GM12878 (cell line): ENCODE data around the gene WWOX. TPM values are rescaled to one million over a fixed set of nuclear protein-coding genes. Genes with fewer than 3 reads are reported as not detected.

Experiments
- BCL11A ChIP-seq: IDR thresholded peaks from 2 replicates; pipeline ENCODE4 v1.6.1; 2011; ENCODE audit warnings: low read depth, low read length
- CEBPB ChIP-seq, 2 experiments: fragments of 150-350 bp in 1 of 2; IDR thresholded peaks; 2 replicates each; pipeline ENCODE4 v1.6.1; 2012 to 2014; ENCODE audit warnings: low read depth in 2 of 2, low read length in 2 of 2, borderline replicate concordance in 1 of 2, inconsistent platforms in 1 of 2
- CHD1 ChIP-seq: IDR thresholded peaks from 2 replicates; pipeline ENCODE4 v1.6.1; 2012; ENCODE audit warnings: low read depth, low read length, improper control_type of control experiment
- CTCF ChIP-seq, 3 experiments: IDR thresholded peaks in 2 of 3; conservative IDR thresholded peaks in 1 of 3; 2 replicates each; pipeline ENCODE4 v1.5.1; 2011; ENCODE audit warnings: low read depth in 3 of 3, low read length in 3 of 3, mild to moderate bottlenecking in 3 of 3, control low read depth in 2 of 3, moderate library complexity in 2 of 3, inconsistent platforms in 1 of 3, mixed read lengths in 1 of 3; ENCODE audit not compliant: control insufficient read depth in 2 of 3, insufficient read depth in 1 of 3; ENCODE audit errors: extremely low read depth in 1 of 3
- ELK1 ChIP-seq: IDR thresholded peaks from 2 replicates; pipeline ENCODE4 v1.6.1; 2012; ENCODE audit warnings: low read depth, low read length, improper control_type of control experiment
- ESRRA ChIP-seq: IDR thresholded peaks from 2 replicates; pipeline ENCODE4 v1.6.1; 2012; ENCODE audit warnings: mild to moderate bottlenecking, low read length, improper control_type of control experiment
- FOXM1 ChIP-seq: IDR thresholded peaks from 2 replicates; pipeline ENCODE4 v1.6.1; 2012; ENCODE audit warnings: low read depth, mild to moderate bottlenecking, inconsistent platforms, low read length, moderate library complexity
- GATAD2B ChIP-seq: fragments of 450-650 bp; conservative IDR thresholded peaks from 2 replicates; pipeline ENCODE4 v1.6.1; 2017; ENCODE audit warnings: low read depth, mild to moderate bottlenecking, moderate library complexity
- HSF1 ChIP-seq: fragments of 150-350 bp; IDR thresholded peaks from 2 replicates; pipeline ENCODE4 v1.6.1; 2014; ENCODE audit warnings: mild to moderate bottlenecking, low read depth, low read length
- NFYA ChIP-seq: IDR thresholded peaks from 2 replicates; pipeline ENCODE4 v1.6.1; 2011; ENCODE audit warnings: low read depth, mild to moderate bottlenecking, low read length, improper control_type of control experiment, borderline replicate concordance
- NR2C2 ChIP-seq: IDR thresholded peaks from 2 replicates; pipeline ENCODE4 v1.6.1; 2011; ENCODE audit warnings: borderline replicate concordance, low read depth; ENCODE audit not compliant: control insufficient read depth, insufficient read length
- PKNOX1 ChIP-seq: fragments of 450-650 bp; IDR thresholded peaks from 2 replicates; pipeline ENCODE4 v1.6.1; 2016; ENCODE audit warnings: mild to moderate bottlenecking
- RAD51 ChIP-seq: fragments of 450-650 bp; IDR thresholded peaks from 2 replicates; pipeline ENCODE4 v1.6.1; 2016; ENCODE audit warnings: moderate library complexity, mild to moderate bottlenecking, inconsistent platforms
- RELA ChIP-seq: fragments of 450-650 bp; IDR thresholded peaks from 2 replicates; pipeline ENCODE4 v1.8.0; 2014; ENCODE audit warnings: borderline replicate concordance; ENCODE audit not compliant: partially characterized antibody
- SPI1 ChIP-seq: IDR thresholded peaks from 2 replicates; pipeline ENCODE4 v1.6.1; 2011; ENCODE audit warnings: low read depth, mild to moderate bottlenecking, low read length, moderate library complexity, borderline replicate concordance; ENCODE audit not compliant: insufficient read depth
- SRF ChIP-seq, 2 experiments: IDR thresholded peaks; 2 replicates each; pipeline ENCODE4 v1.6.1; 2011; ENCODE audit warnings: low read depth in 2 of 2, low read length in 2 of 2, mild to moderate bottlenecking in 1 of 2, moderate library complexity in 1 of 2
- STAT1 ChIP-seq: fragments of 450-650 bp; conservative IDR thresholded peaks from 2 replicates; pipeline ENCODE4 v1.6.1; 2014; ENCODE audit warnings: antibody characterized with exemption, mild to moderate bottlenecking
- TAF1 ChIP-seq: IDR thresholded peaks from 2 replicates; pipeline ENCODE4 v1.6.1; 2011; ENCODE audit warnings: mild to moderate bottlenecking, low read depth, low read length, borderline replicate concordance
- ZBED1 ChIP-seq: IDR thresholded peaks from 2 replicates; pipeline ENCODE4 v1.6.1; 2016; ENCODE audit warnings: borderline replicate concordance
- polyA plus RNA-seq, 11 experiments: library from polyadenylated mRNA; depleted of rRNA in 4 of 11; unstranded in 6 of 11; stranded (reverse) in 5 of 11; fragments of >200 nt; fragmentation: Nextera tagmentation in 4 of 11; fragmentation: Illumina TruSeq in 1 of 11; extraction: Ambion mirVana in 4 of 11; extraction: Trizol in 1 of 11; gene quantifications; 1 replicate in 1 of 11; 2 replicates in 10 of 11; pipeline versions ENCODE4 v1.2.1 to v1.2.3, GENCODE V29; 2011 to 2016; ENCODE audit warnings: inconsistent platforms in 2 of 11, missing spikeins in 2 of 11, low read depth in 1 of 11
- total RNA-seq, 4 experiments: library from RNA; depleted of rRNA in 3 of 4; stranded (reverse); fragments of >200 nt in 3 of 4; fragmentation: Illumina TruSeq in 1 of 4; extraction: Trizol in 1 of 4; gene quantifications; 2 replicates each; pipeline versions ENCODE4 v1.2.1 to v1.2.3, GENCODE V29; 2013 to 2021
- TF ChIP-seq, protein P1 (sequence below): fragments of 450-650 bp; IDR thresholded peaks from 2 replicates; pipeline ENCODE4 v1.6.1; 2017; ENCODE audit warnings: mild to moderate bottlenecking, moderate library complexity

The WWOX gene
- total and polyA plus RNA-seq, 10 of the 15 experiments (the other 5 are each of a cell fraction or from before 2014, with no cell fraction given) = 2.8 to 24.4 (median 17.8) TPM

DNA sequence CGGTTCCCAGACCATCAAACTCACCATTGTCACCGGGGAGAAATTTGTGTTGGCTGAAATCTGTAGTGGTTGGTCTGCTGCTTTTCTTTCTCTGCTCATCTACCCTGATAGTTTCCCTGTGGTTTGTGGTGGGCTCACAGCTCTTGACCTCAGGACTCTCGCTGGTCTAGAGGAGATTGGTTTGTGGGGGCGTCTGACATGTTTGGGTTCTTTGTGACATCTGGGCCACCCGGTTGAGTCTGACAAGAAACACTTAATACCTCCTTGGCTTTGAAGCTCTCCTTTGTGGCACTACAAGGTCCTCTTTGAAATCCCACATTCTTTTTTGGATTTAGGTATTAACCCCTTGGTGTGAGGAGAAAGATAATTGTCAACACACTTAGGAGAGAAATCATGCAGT lies 662.0 kb downstream of the WWOX start (continued):
- no peak for TF ChIP-seq CHD1
- TF ChIP-seq HSF1 = no peak
- TF ChIP-seq ELK1 = no peak
- no peak for TF ChIP-seq TAF1
- peak; percentile 72; the same call in 1 of the 2 replicates for TF ChIP-seq FOXM1
- no peak for TF ChIP-seq RELA
- peak; percentile 95 for TF ChIP-seq BCL11A
- TF ChIP-seq, protein P1, sequence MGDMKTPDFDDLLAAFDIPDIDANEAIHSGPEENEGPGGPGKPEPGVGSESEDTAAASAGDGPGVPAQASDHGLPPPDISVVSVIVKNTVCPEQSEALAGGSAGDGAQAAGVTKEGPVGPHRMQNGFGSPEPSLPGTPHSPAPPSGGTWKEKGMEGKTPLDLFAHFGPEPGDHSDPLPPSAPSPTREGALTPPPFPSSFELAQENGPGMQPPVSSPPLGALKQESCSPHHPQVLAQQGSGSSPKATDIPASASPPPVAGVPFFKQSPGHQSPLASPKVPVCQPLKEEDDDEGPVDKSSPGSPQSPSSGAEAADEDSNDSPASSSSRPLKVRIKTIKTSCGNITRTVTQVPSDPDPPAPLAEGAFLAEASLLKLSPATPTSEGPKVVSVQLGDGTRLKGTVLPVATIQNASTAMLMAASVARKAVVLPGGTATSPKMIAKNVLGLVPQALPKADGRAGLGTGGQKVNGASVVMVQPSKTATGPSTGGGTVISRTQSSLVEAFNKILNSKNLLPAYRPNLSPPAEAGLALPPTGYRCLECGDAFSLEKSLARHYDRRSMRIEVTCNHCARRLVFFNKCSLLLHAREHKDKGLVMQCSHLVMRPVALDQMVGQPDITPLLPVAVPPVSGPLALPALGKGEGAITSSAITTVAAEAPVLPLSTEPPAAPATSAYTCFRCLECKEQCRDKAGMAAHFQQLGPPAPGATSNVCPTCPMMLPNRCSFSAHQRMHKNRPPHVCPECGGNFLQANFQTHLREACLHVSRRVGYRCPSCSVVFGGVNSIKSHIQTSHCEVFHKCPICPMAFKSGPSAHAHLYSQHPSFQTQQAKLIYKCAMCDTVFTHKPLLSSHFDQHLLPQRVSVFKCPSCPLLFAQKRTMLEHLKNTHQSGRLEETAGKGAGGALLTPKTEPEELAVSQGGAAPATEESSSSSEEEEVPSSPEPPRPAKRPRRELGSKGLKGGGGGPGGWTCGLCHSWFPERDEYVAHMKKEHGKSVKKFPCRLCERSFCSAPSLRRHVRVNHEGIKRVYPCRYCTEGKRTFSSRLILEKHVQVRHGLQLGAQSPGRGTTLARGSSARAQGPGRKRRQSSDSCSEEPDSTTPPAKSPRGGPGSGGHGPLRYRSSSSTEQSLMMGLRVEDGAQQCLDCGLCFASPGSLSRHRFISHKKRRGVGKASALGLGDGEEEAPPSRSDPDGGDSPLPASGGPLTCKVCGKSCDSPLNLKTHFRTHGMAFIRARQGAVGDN = no peak
- TF ChIP-seq ESRRA = no peak
- TF ChIP-seq ZBED1 = peak; percentile 68; the same call in 1 of the 2 replicates
- no peak; the same call in 1 of the 2 replicates for TF ChIP-seq RAD51
- no peak for TF ChIP-seq NFYA
- no peak for TF ChIP-seq CTCF (IDR thresholded peaks at IDR 0.05 in 2 of 3, conservative IDR thresholded peaks at IDR 0.05 in 1 of 3; ENCODE audit: control insufficient read depth in 2 of 3, extremely low read depth in 1 of 3, insufficient read depth in 1 of 3, low read depth in 3 of 3, low read length in 3 of 3)
- peak; percentile 67; the same call in 1 of the 2 replicates for TF ChIP-seq PKNOX1
- TF ChIP-seq STAT1 = no peak
- no peak for TF ChIP-seq GATAD2B
- peak in 1 of 2 experiments; percentile 76; a peak in 1 of 4 replicates for TF ChIP-seq CEBPB (IDR thresholded peaks at IDR 0.05; ENCODE audit: borderline replicate concordance in 1 of 2, low read depth in 2 of 2, low read length in 2 of 2)
- no peak for TF ChIP-seq SPI1
- no peak for TF ChIP-seq NR2C2
- no peak for TF ChIP-seq SRF (IDR thresholded peaks at IDR 0.05; ENCODE audit: low read depth in 2 of 2, low read length in 2 of 2)
